ENCODE data around the gene ARL6IP4.

The ARL6IP4 gene

GRCh38 chr12:122947352-122947792 is 33.1 kb upstream of the ARL6IP4 start:
- H3K36me3 ChIP-seq (ENCODE audit: insufficient read depth, low read depth, low read length): no peaks in the 10 kb centered on the region
- H3K27me3 ChIP-seq (ENCODE audit: insufficient read depth, low read length): no peaks in the 10 kb centered on the region
- H3K4me1 ChIP-seq (ENCODE audit: insufficient read depth, low read length): no peaks in the 10 kb centered on the region
- no peak overlapping the region for H3K4me3 ChIP-seq (ENCODE audit: low read length)
- no peak overlapping the region for H3K9ac ChIP-seq (ENCODE audit: low read depth, low read length)
- no peak overlapping the region for H3K27ac ChIP-seq (ENCODE audit: low read length)
- H3K9me3 ChIP-seq (ENCODE audit: insufficient read depth, low read depth, low read length): no peaks in the 10 kb centered on the region

- Histone ChIP-seq H3K4me1 (ENCODE audit: insufficient read depth, low read length) (no peaks in the 10 kb centered on the region), H3K27me3 (ENCODE audit: insufficient read depth, low read length) (no peaks in the 10 kb centered on the region), H3K36me3 (ENCODE audit: insufficient read depth, low read depth, low read length) (no peaks in the 10 kb centered on the region), H3K4me3 (ENCODE audit: low read length) (no peak overlapping the region), H3K27ac (ENCODE audit: low read length) (no peak overlapping the region), H3K9me3 (ENCODE audit: insufficient read depth, low read depth, low read length) (no peaks in the 10 kb centered on the region), H3K9ac (ENCODE audit: low read depth, low read length) (no peak overlapping the region)
These were observed 31.9 kb upstream of the ARL6IP4 start for GRCh38 chr12:122948605-122949004.

GRCh38 chr12:122949405-122949804 is 31.1 kb upstream of the ARL6IP4 start:
- Histone ChIP-seq H3K27ac (ENCODE audit: low read length) (no peak overlapping the region), H3K36me3 (ENCODE audit: insufficient read depth, low read depth, low read length) (no peaks in the 10 kb centered on the region), H3K4me1 (ENCODE audit: insufficient read depth, low read length) (no peaks in the 10 kb centered on the region), H3K9ac (ENCODE audit: low read depth, low read length) (no peak overlapping the region), H3K9me3 (ENCODE audit: insufficient read depth, low read depth, low read length) (no peaks in the 10 kb centered on the region), H3K27me3 (ENCODE audit: insufficient read depth, low read length) (no peaks in the 10 kb centered on the region), H3K4me3 (ENCODE audit: low read length) (no peak overlapping the region)

GRCh38 chr12:122949816-122950675 is 30.4 kb upstream of the ARL6IP4 start:
- H3K4me3 ChIP-seq (ENCODE audit: low read length): no peak overlapping the region
- H3K9me3 ChIP-seq (ENCODE audit: insufficient read depth, low read depth, low read length): no peaks in the 10 kb centered on the region
- H3K27ac ChIP-seq (ENCODE audit: low read length): no peak overlapping the region
- no peaks in the 10 kb centered on the region for H3K4me1 ChIP-seq (ENCODE audit: insufficient read depth, low read length)
- no peaks in the 10 kb centered on the region for H3K36me3 ChIP-seq (ENCODE audit: insufficient read depth, low read depth, low read length)
- H3K27me3 ChIP-seq (ENCODE audit: insufficient read depth, low read length): no peaks in the 10 kb centered on the region
- H3K9ac ChIP-seq (ENCODE audit: low read depth, low read length): no peak overlapping the region

GRCh38 chr12:122951406-122951805 is 29.1 kb upstream of the ARL6IP4 start:
- H3K9me3 ChIP-seq (ENCODE audit: insufficient read depth, low read depth, low read length): no peaks in the 10 kb centered on the region
- no peak overlapping the region for H3K9ac ChIP-seq (ENCODE audit: low read depth, low read length)
- H3K27me3 ChIP-seq (ENCODE audit: insufficient read depth, low read length): no peaks in the 10 kb centered on the region
- H3K27ac ChIP-seq (ENCODE audit: low read length): no peak overlapping the region
- H3K36me3 ChIP-seq (ENCODE audit: insufficient read depth, low read depth, low read length): no peaks in the 10 kb centered on the region
- no peak overlapping the region for H3K4me3 ChIP-seq (ENCODE audit: low read length)
- H3K4me1 ChIP-seq (ENCODE audit: insufficient read depth, low read length): no peaks in the 10 kb centered on the region

- Histone ChIP-seq H3K9me3 (ENCODE audit: insufficient read depth, low read depth, low read length) (no peaks in the 10 kb centered on the region), H3K27me3 (ENCODE audit: insufficient read depth, low read length) (no peaks in the 10 kb centered on the region), H3K27ac (ENCODE audit: low read length) (no peak overlapping the region), H3K4me1 (ENCODE audit: insufficient read depth, low read length) (no peaks in the 10 kb centered on the region), H3K36me3 (ENCODE audit: insufficient read depth, low read depth, low read length) (no peaks in the 10 kb centered on the region), H3K4me3 (ENCODE audit: low read length) (no peak overlapping the region), H3K9ac (ENCODE audit: low read depth, low read length) (no peak overlapping the region)
These were observed 28.2 kb upstream of the ARL6IP4 start for GRCh38 chr12:122951979-122952892.

GRCh38 chr12:122955156-122955555 is 25.3 kb upstream of the ARL6IP4 start:
- Histone ChIP-seq H3K27ac (ENCODE audit: low read length) (no peak overlapping the region), H3K27me3 (ENCODE audit: insufficient read depth, low read length) (no peaks in the 10 kb centered on the region), H3K9me3 (ENCODE audit: insufficient read depth, low read depth, low read length) (no peaks in the 10 kb centered on the region), H3K4me3 (ENCODE audit: low read length) (no peak overlapping the region), H3K4me1 (ENCODE audit: insufficient read depth, low read length) (no peaks in the 10 kb centered on the region), H3K9ac (ENCODE audit: low read depth, low read length) (no peak overlapping the region), H3K36me3 (ENCODE audit: insufficient read depth, low read depth, low read length) (no peaks in the 10 kb centered on the region; the same call in 1 of the 2 replicates)

GRCh38 chr12:122956035-122956434 is 24.4 kb upstream of the ARL6IP4 start:
- H3K4me3 ChIP-seq (ENCODE audit: low read length): no peak overlapping the region
- no peaks in the 10 kb centered on the region for H3K27me3 ChIP-seq (ENCODE audit: insufficient read depth, low read length)
- no peaks in the 10 kb centered on the region; the same call in 1 of the 2 replicates for H3K36me3 ChIP-seq (ENCODE audit: insufficient read depth, low read depth, low read length)
- H3K4me1 ChIP-seq (ENCODE audit: insufficient read depth, low read length): no peaks in the 10 kb centered on the region
- no peak overlapping the region for H3K9ac ChIP-seq (ENCODE audit: low read depth, low read length)
- H3K27ac ChIP-seq (ENCODE audit: low read length): no peak overlapping the region
- no peaks in the 10 kb centered on the region for H3K9me3 ChIP-seq (ENCODE audit: insufficient read depth, low read depth, low read length)

GRCh38 chr12:122958198-122958888 is 22.1 kb upstream of the ARL6IP4 start:
- no peaks in the 10 kb centered on the region for H3K27me3 ChIP-seq (ENCODE audit: insufficient read depth, low read length)
- H3K27ac ChIP-seq (ENCODE audit: low read length): no peak overlapping the region

GRCh38 chr12:122959566-122960192 is 20.8 kb upstream of the ARL6IP4 start:
- 0 out of 2 replicates have a peak, but pooled peaks cover 4% of the 10 kb centered on the region for H3K4me1 ChIP-seq (ENCODE audit: insufficient read depth, low read length)
- no peaks in the 10 kb centered on the region; the same call in 1 of the 2 replicates for H3K36me3 ChIP-seq (ENCODE audit: insufficient read depth, low read depth, low read length)
- no peak overlapping the region for H3K4me3 ChIP-seq (ENCODE audit: low read length)
- H3K27ac ChIP-seq (ENCODE audit: low read length): no peak overlapping the region
- no peaks in the 10 kb centered on the region for H3K9me3 ChIP-seq (ENCODE audit: insufficient read depth, low read depth, low read length)
- 0 out of 2 replicates have a peak, but pooled peaks cover 3% of the 10 kb centered on the region for H3K27me3 ChIP-seq (ENCODE audit: insufficient read depth, low read length)
- H3K9ac ChIP-seq (ENCODE audit: low read depth, low read length): no peak overlapping the region

More at GRCh38 chr12:122958198-122958888, 22.1 kb upstream of the ARL6IP4 start:
- Histone ChIP-seq H3K4me1 (ENCODE audit: insufficient read depth, low read length) (no peaks in the 10 kb centered on the region), H3K4me3 (ENCODE audit: low read length) (no peak overlapping the region), H3K36me3 (ENCODE audit: insufficient read depth, low read depth, low read length) (no peaks in the 10 kb centered on the region; the same call in 1 of the 2 replicates), H3K9ac (ENCODE audit: low read depth, low read length) (no peak overlapping the region), H3K9me3 (ENCODE audit: insufficient read depth, low read depth, low read length) (no peaks in the 10 kb centered on the region)

- Histone ChIP-seq H3K4me3 (ENCODE audit: low read length) (no peak overlapping the region), H3K9me3 (ENCODE audit: insufficient read depth, low read depth, low read length) (no peaks in the 10 kb centered on the region), H3K36me3 (ENCODE audit: insufficient read depth, low read depth, low read length) (no peaks in the 10 kb centered on the region; the same call in 1 of the 2 replicates), H3K4me1 (ENCODE audit: insufficient read depth, low read length) (0 out of 2 replicates have a peak, but pooled peaks cover 4% of the 10 kb centered on the region), H3K27ac (ENCODE audit: low read length) (no peak overlapping the region), H3K9ac (ENCODE audit: low read depth, low read length) (no peak overlapping the region), H3K27me3 (ENCODE audit: insufficient read depth, low read length) (peaks cover 8% of the 10 kb centered on the region; the same call in 1 of the 2 replicates)
These were observed 20.3 kb upstream of the ARL6IP4 start for GRCh38 chr12:122960193-122960569.
